ENCODE measurements around the gene LCN12. TPM values are rescaled to one million over a fixed set of nuclear protein-coding genes. Genes with fewer than 3 reads are reported as not detected.

Gene LCN12
- total RNA-seq, 1 donor from 2014 or later, result not detected

GRCh38 chr9:136947955-136948510, 4.0 kb upstream of the LCN12 start:
- H3K27ac ChIP-seq, result peak overlapping the region in 1 of 2 donors; percentile 12
- no peak for DNase-seq (ENCODE audit: low spot score in 2 of 2)
- no peaks in the 10 kb centered on the region for H3K27me3 ChIP-seq
- H3K36me3 ChIP-seq, result peaks cover 0 to 1% of the 10 kb centered on the region in 2 donors
- peak in 1 of 3 experiments; percentile 52 for TF ChIP-seq CTCF (IDR thresholded peaks at IDR 0.05)
- H3K4me3 ChIP-seq, result no peak overlapping the region
- no peaks in the 10 kb centered on the region for H3K9me3 ChIP-seq
- intact Hi-C loops (cut with DNase I), result loop anchor here (2.0 kb wide), 1 partner anchor 81 kb away; the partner anchor contains the start of gene ABCA2
- H3K4me1 ChIP-seq, result peaks cover 5 to 19% of the 10 kb centered on the region in 2 donors

GRCh38 chr9:136949239-136949816, 2.7 kb upstream of the LCN12 start:
- no peak for TF ChIP-seq CTCF (IDR thresholded peaks at IDR 0.05)
- H3K27me3 ChIP-seq, result no peaks in the 10 kb centered on the region
- no peaks in the 10 kb centered on the region for H3K9me3 ChIP-seq
- peaks cover 0 to 12% of the 10 kb centered on the region in 2 donors for H3K4me1 ChIP-seq
- intact Hi-C loops (cut with DNase I), result loop anchor here (2.0 kb wide), 1 partner anchor 79 kb away; the partner anchor contains the start of gene ABCA2
- DNase-seq (ENCODE audit: low spot score in 2 of 2), result no peak
- no peaks in the 10 kb centered on the region for H3K36me3 ChIP-seq
- peak overlapping the region; percentile 81 to 88 for H3K27ac ChIP-seq
- H3K4me3 ChIP-seq, result peak overlapping the region; percentile 62 to 83

- H3K27ac ChIP-seq, result peak overlapping the region; percentile 81 to 88
- H3K9me3 ChIP-seq, result no peaks in the 10 kb centered on the region
- no peaks in the 10 kb centered on the region for H3K27me3 ChIP-seq
- peaks cover 0 to 12% of the 10 kb centered on the region in 2 donors for H3K4me1 ChIP-seq
- intact Hi-C loops (cut with DNase I), result loop anchor here (2.0 kb wide), 2 partner anchors 79 to 159 kb away; partner anchors contain the start of genes ABCA2 and TMEM141
- TF ChIP-seq CTCF (IDR thresholded peaks at IDR 0.05), result peak in 2 of 3 experiments; percentile 10 to 25
- peak overlapping the region; percentile 62 to 83 for H3K4me3 ChIP-seq
- DNase-seq (ENCODE audit: low spot score in 2 of 2), result peak; percentile 88 to 96
- H3K36me3 ChIP-seq, result no peaks in the 10 kb centered on the region
Measured at GRCh38 chr9:136949817-136950655, 2.0 kb upstream of the LCN12 start.

- no peak for DNase-seq (ENCODE audit: low spot score in 2 of 2)
- peak overlapping the region; percentile 81 to 88 for H3K27ac ChIP-seq
Measured at GRCh38 chr9:136950656-136951276, 1.3 kb upstream of the LCN12 start.

More at GRCh38 chr9:136950656-136951276, 1.3 kb upstream of the LCN12 start:
- peak overlapping the region; percentile 62 to 83 for H3K4me3 ChIP-seq
- TF ChIP-seq CTCF (IDR thresholded peaks at IDR 0.05), result no peak
- no peaks in the 10 kb centered on the region for H3K36me3 ChIP-seq
- no peaks in the 10 kb centered on the region for H3K9me3 ChIP-seq
- peaks cover 0 to 12% of the 10 kb centered on the region in 2 donors for H3K4me1 ChIP-seq
- H3K27me3 ChIP-seq, result no peaks in the 10 kb centered on the region
- intact Hi-C loops (cut with DNase I), result loop anchor here (2.0 kb wide), 1 partner anchor 160 kb away; the partner anchor contains the start of gene TMEM141

Measured in ascending aorta (tissue), 2 donors.